ENCODE measurements around the gene NPIPB13.
"Not testable (repeated sequence)": the region's sequence is repeated elsewhere in the genome, so short reads cannot be mapped to it uniquely, and the experiment has no call there.

The NPIPB13 gene

DNA sequence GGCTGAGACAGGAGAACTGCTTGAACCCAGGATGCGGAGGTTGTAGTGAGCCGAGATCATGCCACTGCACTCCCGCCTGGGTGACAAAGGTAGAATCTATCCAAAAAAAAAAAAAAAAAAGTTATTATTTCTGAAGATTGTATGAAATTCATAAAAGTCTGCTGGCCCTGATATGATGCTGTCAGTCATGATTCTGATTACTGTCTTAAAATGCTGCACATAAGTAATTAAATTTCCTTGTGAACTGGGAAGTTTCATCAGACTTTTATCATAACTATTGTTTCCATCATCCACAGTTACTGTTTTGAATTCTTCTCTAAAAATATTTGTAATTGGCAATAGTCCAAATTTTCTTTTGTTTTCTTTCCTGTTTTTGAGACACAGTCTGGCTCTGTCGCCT lies at the start of gene NPIPB13:
Gene NPIPB13 (minus strand): TSS at position 101 of the 400 bp plus-strand sequence. CDS start 2,906 bp downstream, outside the sequence.
- DNase-seq (ENCODE audit: low read depth) = not testable (repeated sequence)

DNA sequence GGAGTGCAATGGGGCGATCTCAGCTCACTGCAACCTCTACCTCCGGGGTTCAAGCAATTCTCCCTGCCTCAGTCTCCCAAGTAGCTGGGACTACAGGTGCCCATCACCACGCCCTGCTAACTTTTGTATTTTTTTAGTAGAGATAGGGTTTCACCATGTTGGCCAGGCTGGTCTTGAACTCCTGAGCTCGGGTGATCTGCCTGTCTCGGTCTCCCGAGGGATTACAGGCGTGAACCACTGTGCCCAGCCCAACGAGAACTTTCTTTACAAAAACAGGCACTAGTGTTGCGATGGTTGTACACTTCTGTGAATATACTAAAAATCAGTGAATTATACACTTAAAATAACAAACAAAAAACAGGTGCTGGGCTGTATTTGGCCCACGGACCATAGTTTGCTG lies 34.1 kb upstream of the NPIPB13 start:
- DNase-seq (ENCODE audit: low read depth) = not testable (repeated sequence)

DNA sequence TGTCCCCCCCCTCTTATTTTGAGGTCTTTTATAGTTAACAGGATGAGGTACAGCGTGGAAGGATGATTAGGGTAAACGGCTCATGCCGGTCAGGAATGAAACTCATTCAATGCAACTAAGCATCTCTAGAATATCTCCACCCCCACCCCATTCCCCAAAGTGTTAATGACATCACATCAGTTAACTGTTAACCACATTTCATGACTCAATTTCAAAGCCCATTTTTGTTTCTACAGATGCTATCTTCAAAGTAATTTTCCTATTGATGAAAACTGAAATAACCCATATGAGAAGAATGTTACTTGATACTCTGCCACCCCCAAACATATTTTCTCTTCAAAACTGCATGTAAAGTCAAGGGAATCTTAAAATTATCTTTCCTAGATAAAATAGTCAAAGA lies 30.2 kb upstream of the NPIPB13 start:
- not testable (repeated sequence) for DNase-seq (ENCODE audit: low read depth)

DNA sequence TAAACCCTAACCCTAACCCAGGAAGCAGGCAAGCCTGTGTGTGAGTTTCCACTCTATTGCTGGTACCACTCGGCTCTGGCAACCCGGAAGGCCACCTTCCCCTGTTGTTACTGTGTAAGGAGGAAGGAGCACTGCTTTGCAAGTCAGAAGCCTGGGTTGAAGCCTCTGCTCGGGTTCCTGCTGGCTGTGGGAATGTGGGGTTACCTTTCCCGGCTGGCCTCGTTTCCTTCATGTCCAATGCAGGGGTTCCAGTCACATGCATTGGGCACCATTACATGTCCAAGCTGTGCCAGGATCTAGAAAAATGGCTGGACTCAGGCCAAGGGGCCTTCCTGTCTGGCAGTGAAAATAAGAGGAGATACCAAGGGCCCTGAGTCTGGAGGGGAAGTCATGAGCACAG lies 31.2 kb downstream of the NPIPB13 start:
- DNase-seq (ENCODE audit: low read depth) = not testable (repeated sequence)

DNA sequence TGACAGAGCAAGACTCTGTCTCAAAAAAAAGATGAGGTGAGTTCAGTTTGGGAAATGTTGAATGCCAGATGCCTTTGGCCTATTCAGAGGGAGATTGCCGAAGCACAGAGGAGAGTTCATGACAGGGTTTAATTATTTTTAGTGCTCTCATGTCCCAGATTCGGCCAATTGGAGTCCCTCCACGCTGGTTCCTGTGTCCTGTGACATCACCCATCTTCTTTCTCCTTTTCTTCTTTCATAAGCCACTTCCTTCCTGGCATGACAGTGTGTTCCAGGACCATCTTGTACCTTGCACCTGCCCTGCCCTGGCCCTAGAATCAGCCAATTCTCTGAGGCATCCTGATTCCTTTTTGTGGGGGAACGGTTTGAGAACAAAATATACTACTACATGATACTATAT lies 36.9 kb downstream of the NPIPB13 start:
- not testable (repeated sequence) for DNase-seq (ENCODE audit: low read depth)

DNA sequence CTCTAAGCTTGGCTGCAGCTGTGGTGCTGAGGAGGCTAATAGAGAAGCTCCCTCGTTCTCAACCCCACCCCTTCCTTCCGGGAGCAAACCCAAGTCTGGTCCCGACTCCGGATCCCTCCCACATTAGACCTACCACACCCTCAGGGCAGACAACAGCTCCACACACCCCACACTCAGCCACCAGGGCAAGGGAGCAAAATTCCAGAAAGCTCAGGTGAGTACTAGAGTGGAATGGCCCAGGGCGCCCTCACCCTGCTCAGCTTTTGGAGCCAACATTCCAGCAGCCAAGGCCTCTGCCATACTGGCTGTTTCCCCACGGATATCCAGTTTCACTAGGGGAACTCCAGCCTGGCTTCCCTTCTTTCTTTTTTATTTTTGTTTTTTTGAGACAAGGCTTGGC lies 39.2 kb downstream of the NPIPB13 start:
- DNase-seq (ENCODE audit: low read depth) = not testable (repeated sequence)

DNA sequence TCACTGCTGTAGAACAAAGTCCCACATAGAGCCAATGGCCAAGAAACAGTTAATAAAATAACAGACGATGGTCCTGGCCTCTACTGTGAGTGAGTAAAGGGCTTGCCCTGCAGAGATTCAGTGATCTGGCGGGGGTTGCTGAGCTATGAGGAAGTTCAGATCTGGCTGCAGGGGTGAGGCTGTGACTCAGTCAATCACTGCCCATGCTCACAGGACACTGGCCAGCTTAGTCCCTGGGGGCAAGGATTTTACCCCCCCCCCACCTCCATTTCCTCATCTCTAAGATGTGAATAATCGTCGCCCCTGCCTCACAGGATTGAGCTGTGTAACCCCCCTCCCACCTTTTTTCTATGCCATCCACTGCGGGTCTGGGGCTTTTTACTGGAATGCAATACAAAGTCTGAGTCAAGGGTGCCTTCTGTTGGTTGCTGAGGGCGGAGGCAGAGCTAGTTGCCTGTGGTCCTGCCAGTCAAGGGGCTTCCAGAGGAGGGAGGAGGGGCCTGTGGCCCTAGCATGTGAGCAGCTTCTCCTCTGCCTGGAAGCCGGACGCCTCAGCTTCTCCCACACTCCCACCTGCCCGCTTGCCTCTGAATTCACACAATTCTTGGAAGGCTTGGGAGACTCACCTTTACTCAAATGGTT lies 41.1 kb downstream of the NPIPB13 start:
- not testable (repeated sequence) for DNase-seq (ENCODE audit: low read depth)

DNA sequence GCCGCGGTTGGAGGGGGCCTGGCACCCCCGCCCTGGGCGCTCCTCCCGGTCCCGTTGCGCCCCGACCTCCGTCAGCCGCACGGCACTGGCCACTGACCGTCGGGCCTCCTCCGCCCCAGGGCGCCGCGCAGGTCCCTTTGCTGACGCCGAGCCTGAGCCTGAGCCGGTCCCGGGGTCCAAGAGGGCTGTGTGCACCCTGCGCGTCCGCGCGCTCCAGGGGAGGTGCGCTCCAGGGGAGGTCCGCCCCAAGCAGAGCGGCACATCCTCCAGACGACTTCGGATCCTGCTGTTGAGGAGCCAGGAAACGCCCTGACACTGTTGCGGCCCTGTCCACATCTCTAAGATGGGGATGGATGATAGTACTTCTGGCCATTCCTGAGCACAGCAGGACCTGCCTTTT lies 42.0 kb downstream of the NPIPB13 start:
- not testable (repeated sequence) for DNase-seq (ENCODE audit: low read depth)

DNA sequence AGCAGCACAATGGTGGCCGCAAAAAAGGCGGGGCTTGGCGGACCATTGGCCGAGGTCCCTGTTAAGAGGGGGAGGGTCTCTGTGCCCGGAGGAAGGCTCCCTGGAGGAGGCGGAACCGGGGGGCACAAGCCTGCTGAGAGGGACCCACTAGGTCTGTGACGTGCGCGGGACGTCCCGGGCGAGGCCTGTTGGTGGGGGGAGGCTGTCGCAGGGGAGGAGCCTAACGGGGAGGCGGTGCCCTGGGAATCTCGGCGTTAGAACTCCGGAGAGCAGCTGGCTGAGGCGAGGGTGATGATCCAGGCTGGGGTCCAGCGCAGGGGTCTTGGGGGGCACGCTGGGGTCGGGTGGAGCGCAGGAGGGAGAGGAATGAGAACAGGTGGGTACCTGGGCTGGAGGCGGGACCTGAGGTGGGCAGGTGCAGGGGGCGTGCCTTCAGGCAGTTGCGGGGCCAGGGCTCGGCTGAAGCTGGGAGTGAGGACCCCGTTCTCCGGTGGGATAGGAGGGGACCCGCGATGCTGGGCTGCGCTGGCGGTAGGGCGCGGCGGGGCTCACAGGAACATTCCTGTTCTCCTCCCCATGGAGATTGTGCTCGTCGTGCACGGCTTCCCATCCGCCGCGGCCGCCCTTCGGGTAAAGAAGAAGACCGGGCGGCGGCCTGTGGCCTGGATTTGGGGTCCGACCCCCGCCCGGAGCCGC lies 42.6 kb downstream of the NPIPB13 start:
- DNase-seq (ENCODE audit: low read depth) = not testable (repeated sequence)

DNA sequence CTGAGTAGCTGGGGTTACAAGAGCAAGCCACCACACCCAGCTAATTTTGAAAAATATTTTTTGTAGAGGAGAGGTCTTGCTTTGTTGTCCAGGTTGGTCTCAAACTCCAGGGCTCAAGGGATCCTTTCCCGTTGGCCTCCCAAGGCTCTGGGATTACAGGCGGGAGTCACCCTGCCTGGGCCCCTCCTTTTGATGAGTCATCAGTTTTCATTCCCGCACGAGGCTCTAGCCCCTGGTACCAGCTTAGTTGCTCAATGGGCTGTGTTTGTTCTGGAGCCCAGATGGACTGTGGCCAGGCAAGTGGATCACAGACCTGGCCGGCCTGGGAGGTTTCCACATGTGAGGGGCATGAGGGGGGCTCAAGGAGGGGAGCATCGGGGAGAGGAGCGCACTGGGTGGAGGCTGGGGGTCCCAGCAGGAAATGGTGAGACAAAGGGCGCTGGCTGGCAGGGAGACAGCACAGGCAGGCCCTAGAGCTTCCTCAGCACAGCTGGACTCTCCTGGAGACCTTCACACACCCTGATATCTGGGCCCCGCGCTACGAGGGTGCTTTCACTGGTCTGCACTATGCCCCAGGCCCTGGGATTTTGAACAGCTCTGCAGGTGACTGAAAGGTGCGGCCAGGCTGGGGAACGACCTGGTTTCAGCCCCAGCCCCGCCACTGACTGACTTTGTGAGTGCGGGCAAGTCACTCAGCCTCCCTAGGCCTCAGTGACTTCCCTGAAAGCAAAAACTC lies 48.5 kb downstream of the NPIPB13 start:
- not testable (repeated sequence) for DNase-seq (ENCODE audit: low read depth)

DNA sequence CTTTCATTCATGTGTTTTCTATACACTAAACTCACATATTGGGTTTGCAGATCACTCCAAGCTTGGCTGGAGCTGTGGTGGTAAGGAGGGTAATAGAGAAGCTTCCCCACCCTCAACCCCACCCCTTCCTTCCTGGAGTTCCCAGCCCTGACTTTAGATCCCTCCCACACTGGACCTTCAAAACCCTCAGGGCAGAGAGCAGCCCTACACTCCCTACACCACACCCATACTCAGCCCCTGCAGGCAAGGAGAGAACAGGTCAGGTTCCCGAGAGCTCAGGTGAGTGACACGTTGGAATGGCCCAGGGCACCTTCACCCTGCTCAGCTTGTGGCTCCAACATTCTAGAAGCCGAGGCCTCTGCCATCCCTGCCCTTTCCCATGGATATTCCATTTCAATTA lies 49.2 kb downstream of the NPIPB13 start, which contains the start of gene SULT1A3:
Gene SULT1A3 (plus strand): TSS at position 207 of the 400 bp plus-strand sequence. CDS start 1,474 bp downstream, outside the sequence.
- DNase-seq (ENCODE audit: low read depth) = not testable (repeated sequence)
